Fibroblast of skin of left biceps (primary cell): ENCODE data around the gene TAF4B.
A peak's percentile ranks its signal among the peaks of the same experiment; 100 is the strongest.
"Not testable (repeated sequence)": the region's sequence is repeated elsewhere in the genome, so short reads cannot be mapped to it uniquely, and the experiment has no call there.

Source experiments
- DNase-seq, 2 experiments: peaks; one replicate each; pipeline ENCODE4 v3.0.0-alpha.2; 2013; ENCODE audit warnings: low read depth in 2 of 2

The TAF4B gene, protein sequence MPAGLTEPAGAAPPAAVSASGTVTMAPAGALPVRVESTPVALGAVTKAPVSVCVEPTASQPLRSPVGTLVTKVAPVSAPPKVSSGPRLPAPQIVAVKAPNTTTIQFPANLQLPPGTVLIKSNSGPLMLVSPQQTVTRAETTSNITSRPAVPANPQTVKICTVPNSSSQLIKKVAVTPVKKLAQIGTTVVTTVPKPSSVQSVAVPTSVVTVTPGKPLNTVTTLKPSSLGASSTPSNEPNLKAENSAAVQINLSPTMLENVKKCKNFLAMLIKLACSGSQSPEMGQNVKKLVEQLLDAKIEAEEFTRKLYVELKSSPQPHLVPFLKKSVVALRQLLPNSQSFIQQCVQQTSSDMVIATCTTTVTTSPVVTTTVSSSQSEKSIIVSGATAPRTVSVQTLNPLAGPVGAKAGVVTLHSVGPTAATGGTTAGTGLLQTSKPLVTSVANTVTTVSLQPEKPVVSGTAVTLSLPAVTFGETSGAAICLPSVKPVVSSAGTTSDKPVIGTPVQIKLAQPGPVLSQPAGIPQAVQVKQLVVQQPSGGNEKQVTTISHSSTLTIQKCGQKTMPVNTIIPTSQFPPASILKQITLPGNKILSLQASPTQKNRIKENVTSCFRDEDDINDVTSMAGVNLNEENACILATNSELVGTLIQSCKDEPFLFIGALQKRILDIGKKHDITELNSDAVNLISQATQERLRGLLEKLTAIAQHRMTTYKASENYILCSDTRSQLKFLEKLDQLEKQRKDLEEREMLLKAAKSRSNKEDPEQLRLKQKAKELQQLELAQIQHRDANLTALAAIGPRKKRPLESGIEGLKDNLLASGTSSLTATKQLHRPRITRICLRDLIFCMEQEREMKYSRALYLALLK

DNA sequence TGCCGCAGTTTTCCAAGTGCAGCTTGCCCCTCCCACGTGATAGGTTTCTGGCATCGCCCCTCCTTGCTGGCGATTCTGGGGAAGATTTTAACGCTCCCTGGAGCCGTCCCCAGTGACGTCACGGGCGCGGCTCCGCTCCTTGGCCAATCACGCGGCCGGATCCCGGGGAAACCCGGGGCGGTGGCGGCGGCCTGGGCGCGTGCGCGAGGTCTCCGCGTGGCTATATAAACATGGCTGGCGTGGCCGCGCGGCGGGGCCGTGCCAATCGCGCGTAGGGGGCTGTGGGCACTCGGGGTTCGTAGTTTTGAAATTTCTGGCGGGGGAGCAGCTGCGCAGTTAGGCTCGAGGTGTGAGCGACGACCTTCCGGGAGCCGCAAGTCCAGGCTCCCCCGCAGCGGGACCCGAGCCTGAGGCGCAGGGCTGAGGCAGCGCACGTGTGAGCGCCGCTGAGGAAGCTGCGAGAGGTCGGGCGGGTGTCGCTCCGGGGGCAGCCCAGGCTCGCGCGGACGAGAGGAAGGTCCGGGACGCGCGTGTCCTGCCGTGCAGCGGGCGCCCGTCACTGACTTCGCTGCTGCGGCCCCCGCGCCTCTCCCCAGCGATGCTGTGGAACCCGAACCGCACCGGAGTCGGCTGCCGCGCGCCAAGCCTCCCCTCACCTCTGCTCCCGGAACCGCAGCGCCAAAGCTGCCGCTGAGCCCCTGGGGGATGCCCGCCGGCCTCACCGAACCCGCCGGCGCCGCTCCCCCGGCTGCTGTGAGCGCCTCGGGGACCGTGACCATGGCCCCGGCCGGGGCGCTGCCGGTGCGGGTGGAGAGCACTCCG is at the start of gene TAF4B:
Gene TAF4B (plus strand): TSS at position 217 of the 822 bp plus-strand sequence. CDS start 489 bp downstream, at position 706.
- DNase-seq: peak; percentile 82 to 83

DNA sequence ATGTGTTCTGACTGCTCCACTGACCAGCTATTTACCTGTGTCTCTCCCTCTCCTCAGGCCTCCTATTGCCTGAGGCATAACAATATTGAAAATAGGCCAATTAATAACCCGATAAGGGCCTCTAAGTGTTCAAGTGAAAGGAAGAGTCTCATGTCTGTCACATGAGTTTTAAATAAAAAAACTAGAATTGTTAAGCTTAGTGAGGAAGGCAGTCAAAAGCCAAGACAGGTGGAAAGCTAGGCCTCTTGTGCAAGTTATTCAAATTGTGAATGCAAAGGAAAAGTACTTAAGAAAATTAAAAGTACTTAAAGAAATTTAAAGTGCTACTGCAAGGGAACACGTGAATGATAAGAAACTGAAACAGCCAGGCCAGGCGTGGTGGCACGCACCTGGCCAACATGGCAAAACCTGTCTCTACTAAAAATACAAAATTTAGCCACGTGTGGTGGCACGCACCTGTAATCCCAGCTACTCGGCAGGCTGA is 44.9 kb upstream of the TAF4B start:
- DNase-seq: no peak

DNA sequence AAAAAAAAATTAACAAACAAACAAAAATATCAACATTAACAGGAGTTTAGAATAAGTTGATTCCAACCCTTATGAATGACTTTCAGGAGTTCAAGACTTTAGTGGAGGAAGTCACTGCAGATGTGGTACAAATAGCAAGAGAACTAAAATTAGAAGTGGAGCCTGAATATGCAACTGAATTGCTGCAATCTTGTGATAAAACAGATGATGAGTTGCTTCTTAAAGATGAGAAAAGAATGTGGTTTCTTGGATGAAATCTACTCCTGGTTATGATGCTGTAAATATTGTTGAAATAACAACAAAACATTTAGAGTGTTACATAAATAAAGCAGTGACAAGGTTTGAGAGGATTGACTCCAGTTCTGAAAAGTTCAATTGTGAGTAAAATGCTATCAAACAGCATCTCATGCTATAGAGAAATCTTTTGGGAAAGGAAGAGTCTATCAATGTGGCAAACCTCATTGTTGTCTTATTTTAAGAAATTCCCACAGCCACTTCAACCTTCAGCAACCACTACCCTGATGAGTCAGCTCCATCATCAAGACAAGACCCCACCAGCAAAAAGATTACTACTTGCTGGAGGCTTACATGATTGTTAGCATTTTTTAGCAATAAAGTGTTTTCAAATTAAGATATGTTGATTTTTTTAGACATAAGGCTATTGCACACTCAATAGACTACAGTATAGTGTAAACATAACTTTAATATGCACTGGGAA is 42.7 kb upstream of the TAF4B start:
- DNase-seq: no peak

DNA sequence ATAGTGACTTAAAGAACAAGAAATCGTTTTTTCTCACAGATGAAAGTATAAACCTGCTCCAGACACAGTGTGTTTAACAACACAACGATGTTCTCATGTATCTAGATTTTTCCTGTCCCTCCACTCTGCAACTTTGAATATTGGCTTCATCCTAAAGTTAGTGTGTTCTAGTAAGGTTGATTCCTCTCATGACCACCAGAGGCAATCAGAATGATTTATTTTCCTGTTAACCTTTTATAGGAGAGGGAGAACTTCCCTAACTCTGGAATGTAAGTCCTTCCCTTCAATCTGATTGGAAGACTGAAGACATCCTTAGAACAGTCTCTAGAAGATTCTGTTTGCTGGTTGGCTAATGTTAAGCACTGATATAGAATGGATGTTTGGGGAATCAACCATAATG is 41.0 kb upstream of the TAF4B start:
- DNase-seq: no peak

DNA sequence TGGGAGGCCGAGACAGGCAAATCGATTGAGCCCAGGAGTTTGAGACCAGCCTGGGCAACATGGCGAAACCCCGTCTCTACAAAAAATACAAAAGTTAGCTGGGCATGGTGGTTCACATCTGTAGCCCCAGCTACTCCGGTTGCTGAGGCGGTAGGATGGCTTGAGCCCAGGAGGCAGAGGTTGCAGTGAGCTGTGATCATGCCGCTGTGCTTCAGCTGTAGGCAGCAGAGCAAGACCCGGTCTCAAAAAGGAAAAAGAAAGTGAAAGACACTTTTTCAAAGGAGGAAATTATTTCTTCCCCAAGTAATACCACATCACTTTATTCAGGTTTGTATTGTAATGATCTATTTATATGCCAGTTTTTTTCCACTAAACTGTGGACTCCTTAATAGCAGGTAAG is 35.7 kb upstream of the TAF4B start:
- DNase-seq: no peak

DNA sequence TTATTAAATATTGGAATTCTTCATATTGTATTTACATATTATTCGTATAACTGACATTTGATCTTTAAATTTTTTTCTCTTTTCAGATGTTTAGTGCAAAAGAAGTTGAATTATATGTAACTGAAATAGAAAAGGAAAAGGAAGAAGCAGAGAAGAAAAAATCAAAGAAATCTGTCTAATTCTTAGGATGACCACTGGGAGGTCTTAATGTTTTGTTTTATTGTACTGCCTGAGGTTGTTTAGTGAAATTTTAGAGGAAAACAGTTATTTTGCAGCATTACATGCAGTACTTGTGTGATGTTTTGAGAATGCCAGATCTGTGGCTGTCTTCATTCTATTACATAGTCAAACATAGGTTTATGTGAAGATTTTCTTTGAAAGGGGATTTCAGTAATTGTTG is 34.0 kb upstream of the TAF4B start:
- DNase-seq: no peak

DNA sequence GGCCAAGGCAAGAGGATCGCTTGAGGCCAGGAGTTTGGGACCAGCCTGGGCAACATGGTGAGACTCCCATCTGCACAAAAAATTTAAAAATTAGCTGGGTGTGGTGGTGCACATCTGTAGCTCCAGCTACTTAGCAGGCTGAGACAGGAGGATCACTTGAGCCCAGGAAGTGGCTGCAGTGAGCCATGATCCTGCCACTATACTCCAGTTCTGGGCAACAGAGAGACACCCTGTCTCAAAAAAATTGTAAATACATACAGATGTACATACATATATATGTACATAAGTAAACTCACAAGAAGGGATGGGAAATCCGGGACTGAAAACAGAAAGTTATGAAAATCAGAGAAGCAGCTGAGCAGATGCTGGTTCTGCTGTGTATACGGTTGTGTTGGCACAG is 29.6 kb upstream of the TAF4B start:
- no peak for DNase-seq

DNA sequence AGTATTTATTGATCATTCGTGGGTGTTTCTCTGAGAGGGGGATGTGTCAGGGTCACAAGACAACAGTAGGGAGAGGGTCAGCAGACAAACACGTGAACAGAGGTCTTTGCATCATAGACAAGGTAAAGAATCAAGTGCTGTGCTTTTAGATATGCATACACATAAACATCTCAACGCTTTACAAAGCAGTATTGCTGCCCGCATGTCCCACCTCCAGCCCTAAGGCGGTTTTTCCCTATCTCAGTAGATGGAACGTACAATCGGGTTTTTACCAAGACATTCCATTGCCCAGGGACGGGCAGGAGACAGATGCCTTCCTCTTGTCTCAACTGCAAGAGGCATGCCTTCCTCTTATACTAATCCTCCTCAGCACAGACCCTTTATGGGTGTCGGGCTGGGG is 24.2 kb upstream of the TAF4B start:
- DNase-seq: not testable (repeated sequence)

DNA sequence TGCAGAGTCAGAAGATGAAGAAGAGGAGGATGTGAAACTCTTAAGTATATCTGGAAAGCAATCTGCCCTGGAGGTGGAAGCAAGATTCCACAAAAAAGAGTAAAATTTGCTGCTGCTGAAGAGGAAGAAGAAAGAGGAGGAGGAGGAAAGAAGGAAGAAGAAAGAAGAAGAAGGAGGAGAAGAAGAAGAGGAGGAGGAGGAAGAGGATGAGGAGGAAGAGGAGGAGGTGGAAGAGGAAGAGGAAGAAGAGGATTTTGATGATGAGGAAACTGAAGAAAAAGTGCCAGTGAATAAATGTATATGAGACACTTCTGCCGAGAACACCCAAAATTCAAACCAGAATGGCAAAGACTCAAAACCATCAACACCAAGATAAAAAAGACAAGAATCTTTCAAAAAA is 20.9 kb upstream of the TAF4B start:
- no peak for DNase-seq

DNA sequence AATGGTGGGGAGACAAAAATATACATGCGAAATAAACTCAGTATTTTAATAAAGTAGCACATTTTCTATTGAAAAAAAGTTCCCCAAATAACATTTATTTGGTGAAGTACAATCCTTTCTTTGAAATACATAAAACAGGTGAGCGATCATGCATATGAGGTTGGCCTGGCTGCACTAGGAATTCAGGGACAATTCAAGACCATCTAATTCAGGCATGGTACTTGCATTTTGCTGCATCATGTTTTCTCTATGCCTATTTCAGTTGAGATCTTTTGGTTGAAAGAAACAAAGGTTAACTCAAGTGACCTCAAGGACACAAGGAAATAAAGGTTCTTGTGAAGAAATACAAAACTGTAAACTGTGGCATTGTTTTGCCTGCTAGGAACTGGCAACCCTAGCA is 19.8 kb upstream of the TAF4B start:
- DNase-seq: no peak

DNA sequence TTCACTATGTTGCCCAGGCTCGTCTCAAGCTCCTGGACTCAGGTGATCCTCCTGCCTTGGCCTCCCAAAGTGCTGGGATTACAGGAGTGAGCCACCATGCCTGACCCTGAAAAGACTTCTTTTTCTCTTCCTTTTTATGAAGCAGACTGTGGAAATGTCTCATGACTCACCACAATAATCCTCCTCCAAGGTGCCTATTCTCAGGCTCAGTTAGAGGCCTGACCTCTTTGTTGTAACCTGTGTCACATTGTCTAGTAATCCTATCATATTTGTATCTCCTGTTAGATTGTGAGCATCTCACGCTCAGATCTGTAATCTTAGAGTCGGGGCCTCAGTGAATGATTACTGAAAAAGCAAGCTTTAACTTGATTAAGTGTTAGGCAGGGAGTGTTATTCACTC is 18.3 kb upstream of the TAF4B start:
- DNase-seq: no peak

DNA sequence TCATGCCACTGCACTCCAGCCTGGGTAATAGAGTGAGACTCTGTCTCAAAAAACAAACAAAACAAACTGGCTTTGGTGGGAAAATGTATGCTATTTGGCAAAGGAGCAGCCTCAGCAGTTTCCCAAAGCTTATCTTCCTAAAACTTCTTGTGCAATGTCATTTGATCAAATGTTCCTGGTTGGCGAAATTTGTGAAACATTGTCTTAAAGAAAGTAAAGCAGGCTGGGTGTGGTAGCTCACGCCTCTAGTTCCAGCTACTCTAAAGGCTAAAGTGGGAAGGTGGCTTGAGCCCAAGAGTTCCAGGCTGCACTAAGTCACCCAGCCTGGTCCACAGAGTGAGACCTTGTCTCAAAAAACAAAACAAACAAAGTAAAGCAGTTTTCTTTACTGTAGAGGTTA is 17.3 kb upstream of the TAF4B start:
- no peak for DNase-seq

DNA sequence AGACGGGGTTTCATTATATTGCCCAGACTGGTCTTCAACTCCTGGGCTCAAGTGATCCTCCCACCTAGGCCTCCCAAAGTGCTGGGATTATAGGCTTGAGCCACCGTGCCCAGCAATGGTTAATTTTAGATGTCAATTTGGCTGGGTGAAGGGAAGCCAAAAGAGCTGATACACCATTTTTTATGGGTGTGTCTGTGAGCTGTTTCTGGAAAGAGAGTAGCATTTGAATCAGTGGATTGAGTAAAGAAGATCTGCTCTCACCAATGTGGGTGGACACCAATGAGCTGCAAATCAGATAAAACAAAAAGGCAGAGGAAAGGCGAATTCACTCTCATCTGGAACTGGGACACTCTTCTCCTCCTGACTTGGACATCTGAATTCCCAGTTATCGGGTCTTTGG is 16.1 kb upstream of the TAF4B start:
- no peak for DNase-seq

DNA sequence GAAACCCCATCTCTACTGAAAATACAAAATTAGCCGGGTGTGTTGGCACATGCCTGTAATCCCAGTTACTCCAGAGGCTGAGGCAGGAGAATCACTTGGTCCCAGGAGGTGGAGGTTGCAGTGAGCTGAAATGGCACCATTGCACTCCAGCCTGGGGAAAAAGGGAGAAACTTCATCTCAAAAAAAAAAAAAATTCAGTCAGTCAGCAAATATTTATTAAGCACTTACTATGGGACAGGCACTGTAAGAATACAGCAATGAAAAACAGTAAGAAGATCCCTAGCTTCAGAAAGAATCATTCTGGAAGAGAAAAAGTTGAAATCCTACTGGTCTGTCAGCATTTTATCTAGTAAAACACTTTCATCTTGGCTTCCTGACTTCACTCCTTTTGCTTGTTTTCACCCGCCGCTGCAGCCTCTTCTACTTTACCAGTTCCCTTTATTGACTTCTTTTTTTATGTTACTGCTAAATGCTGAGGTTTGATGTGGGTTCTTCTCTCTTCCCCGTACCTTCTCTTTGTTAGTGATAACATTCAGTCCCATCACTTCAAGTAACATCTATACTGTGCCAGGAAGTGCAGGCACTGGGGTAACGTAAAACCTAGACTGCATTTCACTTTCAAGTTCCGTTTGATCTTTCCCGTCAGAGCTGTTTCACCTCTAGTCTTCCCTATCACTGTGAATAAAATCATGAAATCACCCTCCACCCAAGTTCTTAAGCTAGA is 10.8 kb upstream of the TAF4B start:
- no peak for DNase-seq

DNA sequence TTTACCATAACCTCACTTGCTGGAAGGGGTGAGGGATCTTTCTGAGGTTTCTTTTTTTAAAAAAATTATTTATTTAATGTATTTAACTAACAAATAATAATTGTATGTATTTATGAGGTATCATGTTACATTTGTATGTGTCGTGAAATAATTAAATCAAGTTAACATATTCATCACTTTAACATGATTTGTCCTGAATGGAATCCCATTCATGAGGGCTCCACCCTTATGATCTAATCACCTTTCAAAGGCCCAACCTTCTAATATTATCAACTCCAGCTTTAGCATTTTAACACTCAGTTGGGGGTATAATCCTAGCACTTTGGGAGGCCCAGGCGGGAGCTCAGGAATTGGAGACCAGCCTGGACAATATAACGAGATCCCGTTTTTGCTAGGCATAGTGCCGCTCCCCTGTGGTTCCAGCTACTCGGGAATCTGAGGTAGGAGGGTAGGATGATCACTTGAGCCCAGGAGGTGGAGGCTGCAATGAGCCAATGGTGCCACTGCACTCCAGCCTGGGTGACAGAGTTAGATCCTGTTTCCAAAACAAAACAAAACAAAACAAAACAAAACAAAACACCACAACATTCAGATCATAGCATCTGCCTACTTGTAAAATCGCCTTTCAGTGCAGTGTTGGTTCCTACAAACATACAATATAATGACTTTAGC is 1.1 kb upstream of the TAF4B start:
- DNase-seq: no peak

DNA sequence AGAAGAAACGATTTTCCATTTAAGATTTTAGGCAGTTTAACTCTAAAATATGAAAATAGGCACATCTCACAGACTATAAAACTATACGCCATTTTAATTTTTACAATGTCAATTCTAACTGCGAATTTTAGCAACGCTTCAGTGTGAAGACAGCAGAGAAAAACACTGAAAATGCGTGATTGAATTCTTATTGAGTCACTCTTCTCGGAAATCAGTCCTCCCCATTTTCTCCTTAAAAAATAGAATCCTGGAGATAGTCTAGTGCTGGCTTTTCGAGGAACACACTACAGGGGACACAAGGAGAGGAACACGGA is 373 bp upstream of the TAF4B start:
- no peak for DNase-seq

DNA sequence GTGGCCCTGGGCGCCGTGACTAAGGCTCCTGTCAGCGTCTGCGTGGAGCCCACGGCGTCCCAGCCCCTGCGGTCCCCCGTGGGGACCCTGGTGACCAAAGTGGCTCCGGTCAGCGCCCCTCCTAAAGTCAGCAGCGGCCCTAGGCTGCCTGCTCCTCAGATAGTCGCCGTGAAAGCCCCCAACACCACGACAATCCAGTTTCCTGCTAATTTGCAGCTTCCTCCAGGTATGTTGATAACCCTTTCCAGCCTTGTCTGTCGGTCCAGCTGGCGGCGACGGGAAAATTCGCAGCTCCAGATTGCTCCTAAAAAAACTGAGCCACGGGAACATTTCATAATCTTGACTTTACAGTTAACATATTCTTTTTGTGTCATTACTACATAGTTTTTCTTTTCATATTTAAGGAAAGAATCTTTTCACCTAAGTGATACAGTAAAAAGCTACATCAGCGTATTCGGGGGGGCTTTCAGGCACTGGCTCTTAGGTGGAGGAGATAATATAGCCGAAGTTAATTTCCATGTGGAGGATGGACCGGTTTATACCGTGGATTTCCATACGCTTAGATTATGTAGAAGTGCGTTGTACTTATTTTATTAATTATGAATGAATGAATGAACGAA is 916 bp downstream of the TAF4B start:
- DNase-seq: no peak

DNA sequence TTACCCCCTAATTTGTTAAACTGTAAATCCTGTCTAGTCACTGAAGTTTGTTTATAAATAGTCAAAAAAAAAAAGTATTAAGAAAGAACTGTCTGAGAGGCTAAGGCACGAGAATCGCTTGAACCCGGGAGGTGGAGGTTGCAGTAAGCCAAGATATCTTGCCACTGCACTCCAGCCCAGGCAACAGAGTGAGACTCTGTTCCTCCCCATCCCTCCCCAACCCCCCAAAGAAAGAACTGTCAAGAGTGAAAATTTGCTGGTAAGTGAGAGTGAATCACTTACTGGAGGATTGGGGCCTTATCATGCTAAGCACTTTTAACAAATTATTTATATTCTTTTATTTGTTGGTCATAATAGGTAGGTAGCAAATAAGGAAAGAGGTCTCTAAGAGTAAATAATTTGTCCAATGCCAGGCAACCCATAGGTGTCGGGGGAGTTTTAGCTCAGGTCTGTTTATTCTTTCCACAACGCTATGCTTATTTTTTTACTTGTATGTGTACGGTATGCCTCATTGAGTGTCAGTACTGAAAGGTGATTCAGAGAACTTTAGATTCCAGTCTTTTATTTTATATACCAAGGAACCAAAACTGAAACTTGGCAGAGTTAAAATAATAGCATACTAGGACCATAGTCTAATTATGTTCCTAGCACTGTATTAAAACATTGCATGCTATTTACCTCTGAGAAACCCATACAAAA is 2.5 kb downstream of the TAF4B start:
- DNase-seq: no peak

DNA sequence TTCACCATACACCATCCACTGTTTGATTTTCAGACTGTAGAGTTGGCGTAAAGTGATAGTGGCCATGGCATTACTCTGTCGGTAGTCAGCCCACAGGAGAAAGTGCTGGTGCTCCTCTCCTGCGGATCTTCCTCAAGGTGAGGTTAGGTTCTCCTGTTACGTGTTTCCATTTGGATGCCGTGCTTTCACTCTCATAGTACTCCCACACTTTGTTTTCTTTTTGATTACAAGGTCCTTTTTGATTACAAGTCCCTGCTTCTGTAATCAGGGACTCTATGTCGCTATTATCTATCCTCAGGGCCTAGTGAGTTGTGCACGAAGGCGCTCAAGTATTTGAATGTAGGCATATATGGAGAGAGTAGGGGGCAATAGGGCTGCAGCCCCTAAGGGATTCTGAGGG is 4.3 kb downstream of the TAF4B start:
- no peak for DNase-seq
